GM19438 (cell line): Measurements from ENCODE around the gene LILRB5.
"Not testable (repeated sequence)": the region's sequence is repeated elsewhere in the genome, so short reads cannot be mapped to it uniquely, and the experiment has no call there.

Experiments used
- ATAC-seq: cut with Tn5 transposase; IDR thresholded peaks from one replicate; pipeline ENCODE4 v1.9.1; 2021; ENCODE audit warnings: low read depth; ENCODE audit not compliant: unreplicated experiment

The LILRB5 gene

GRCh38 chr19:54217517-54218247 lies 39.4 kb downstream of the LILRB5 start:
- not testable (repeated sequence) for ATAC-seq

GRCh38 chr19:54216869-54217268 lies 40.2 kb downstream of the LILRB5 start:
- no peak for ATAC-seq

GRCh38 chr19:54214734-54215133 lies 42.3 kb downstream of the LILRB5 start:
- ATAC-seq, result not testable (repeated sequence)

GRCh38 chr19:54214217-54214616 lies 42.9 kb downstream of the LILRB5 start:
- not testable (repeated sequence) for ATAC-seq

- ATAC-seq, result no peak
Observed at GRCh38 chr19:54211235-54211634, 45.8 kb downstream of the LILRB5 start.

- no peak for ATAC-seq
Observed at GRCh38 chr19:54209811-54210494, 47.1 kb downstream of the LILRB5 start.

GRCh38 chr19:54209058-54209810 lies 47.8 kb downstream of the LILRB5 start:
- ATAC-seq, result no peak

GRCh38 chr19:54208784-54209057 lies 48.4 kb downstream of the LILRB5 start:
- ATAC-seq, result no peak

- peak; percentile 52 for ATAC-seq
Observed at GRCh38 chr19:54207983-54208783, 48.9 kb downstream of the LILRB5 start.

DNA sequence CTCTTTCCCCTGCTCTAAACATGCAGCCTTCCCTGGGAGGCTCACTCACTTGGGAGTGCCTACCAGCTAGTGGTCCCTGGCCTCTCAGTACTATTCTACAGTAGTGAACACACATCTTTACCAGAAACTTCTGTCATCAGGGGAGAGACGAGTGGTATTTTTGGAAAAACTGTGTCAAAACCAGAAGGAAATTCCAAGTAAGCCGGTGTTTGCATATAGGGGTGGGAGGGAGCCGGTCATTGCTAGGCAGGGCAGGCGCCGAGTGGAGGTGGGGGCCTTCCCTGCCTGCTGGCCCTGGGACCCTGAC lies 49.4 kb downstream of the LILRB5 start:
- no peak for ATAC-seq

GRCh38 chr19:54207193-54207592 lies 49.9 kb downstream of the LILRB5 start:
- ATAC-seq, result not testable (repeated sequence)

DNA sequence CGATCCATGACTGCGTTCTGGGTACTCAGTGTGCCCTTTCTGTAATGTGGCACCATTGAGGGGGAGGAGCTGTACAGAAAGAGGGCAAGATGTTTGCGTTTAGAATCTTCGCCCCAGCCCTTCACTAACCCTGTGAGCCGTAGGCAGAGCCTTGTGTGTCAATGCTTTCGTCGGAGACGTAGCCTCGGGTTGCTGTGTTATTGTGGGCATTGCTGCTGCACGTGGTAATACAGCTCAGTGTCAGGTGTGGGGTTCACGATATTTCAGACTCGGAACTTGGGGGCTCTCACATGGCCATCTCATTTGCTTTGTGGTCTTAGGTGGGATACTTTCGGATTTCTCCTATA lies 50.3 kb downstream of the LILRB5 start:
- ATAC-seq, result no peak

DNA sequence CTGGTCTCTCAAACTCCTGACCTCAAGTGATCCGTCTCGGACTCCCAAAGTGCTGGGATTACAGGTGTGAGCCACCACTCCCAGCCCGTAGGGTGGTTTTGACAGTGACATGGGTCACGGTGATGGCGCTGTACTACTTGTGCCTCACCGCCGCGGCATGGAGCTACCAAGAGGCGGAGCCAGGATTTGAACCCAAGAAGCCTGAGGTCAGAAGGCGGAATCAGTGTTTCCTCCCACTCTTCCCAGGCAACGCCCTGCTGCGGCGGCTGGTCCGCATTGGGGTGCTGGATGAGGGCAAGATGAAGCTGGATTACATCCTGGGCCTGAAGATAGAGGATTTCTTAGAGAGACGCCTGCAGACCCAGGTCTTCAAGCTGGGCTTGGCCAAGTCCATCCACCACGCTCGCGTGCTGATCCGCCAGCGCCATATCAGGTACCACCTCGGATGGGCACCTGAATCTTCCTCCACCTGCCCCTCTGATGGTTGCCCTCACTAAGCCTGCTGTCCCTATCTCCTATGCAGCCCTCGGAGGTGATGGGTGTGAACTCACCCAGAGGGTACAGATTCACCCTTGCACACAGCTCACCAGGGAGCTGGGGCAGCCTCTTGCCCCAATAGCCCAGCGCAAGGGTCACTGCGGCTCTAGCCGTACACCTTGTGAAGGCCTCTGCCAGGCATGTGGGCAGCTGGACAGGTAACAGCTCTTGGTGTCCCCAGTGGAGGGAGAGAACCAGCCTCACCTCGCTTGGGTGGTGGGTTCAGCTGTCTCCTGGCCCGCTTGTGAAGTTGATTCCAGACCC lies 50.8 kb downstream of the LILRB5 start:
- no peak for ATAC-seq

DNA sequence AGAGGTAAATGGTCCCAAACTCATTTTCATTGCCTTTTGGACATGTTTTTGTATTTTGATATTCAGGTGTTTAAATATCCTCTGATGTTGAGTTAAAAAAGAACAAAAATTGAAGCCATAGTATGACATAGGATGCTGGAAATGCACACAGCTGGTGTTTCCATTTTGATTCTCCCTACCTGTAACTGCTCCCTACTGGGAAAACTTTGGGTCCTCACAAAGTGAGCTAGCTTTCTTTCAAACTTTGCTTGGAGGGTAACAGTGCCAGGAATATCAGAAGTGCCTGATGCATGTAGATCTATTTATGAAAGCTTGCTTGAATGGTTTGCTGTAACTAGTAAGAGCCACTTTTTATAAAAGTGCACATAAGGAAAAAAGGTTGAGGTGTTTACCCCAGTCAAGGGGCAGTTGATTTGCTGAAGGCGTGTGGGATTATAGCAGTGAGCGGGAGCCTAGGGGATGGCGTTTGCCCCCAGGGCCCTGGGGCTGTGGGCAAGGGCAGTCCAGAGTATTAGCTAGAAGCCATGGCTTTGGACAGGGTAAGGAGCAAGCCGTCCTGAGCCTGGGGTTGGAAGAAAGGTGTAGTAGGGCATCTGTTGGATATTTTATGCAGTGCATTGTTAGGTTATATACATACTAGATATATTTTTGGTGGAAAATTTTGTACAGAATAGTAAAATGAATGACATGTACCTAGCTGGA lies 52.2 kb downstream of the LILRB5 start:
- no peak for ATAC-seq

DNA sequence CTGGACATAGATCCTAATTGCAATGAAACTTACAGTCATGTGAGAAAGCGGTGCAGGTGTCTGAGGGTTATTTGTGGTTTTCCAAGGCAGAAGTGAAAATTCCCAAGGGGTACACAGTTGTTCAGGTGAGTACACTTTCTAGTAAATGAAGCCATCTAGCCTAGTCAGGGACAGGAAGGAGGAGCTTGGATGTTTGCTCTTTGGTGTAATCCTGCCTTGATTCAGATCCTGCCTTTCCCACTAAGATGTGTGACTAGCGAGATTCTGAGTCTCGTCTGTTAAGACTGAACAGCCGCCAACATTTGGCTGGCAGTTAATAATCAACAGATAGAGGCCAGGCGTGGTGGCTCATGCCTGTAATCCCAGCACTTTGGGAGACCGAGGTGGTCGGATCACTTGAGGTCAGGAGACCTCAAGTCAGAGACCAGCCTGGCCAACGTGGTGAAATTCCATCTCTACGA lies 53.9 kb downstream of the LILRB5 start:
- ATAC-seq, result no peak

- ATAC-seq, result no peak
Observed at GRCh38 chr19:54201980-54202379, 55.1 kb downstream of the LILRB5 start.

GRCh38 chr19:54201172-54201701 lies 55.8 kb downstream of the LILRB5 start:
- no peak for ATAC-seq
